ENCODE data around the gene GPC6. TPM values are rescaled to one million over a fixed set of nuclear protein-coding genes. Genes with fewer than 3 reads are reported as not detected.

Gene GPC6
- total RNA-seq, 1 donor from 2014 or later, result 42.9 TPM

- no peak overlapping the region for H3K4me3 ChIP-seq
- Mint-ChIP-seq H3K4me1 (peaks cover 3% of the 10 kb centered on the region), H3K9me3 (no peaks in the 10 kb centered on the region), H3K4me3 (no peak overlapping the region), H3K27me3 (ENCODE audit: insufficient read depth, low read depth) (peaks cover 2% of the 10 kb centered on the region), H3K27ac (no peak overlapping the region), H3K36me3 (no peaks in the 10 kb centered on the region)
- H3K9me3 ChIP-seq (ENCODE audit: low read depth), result no peaks in the 10 kb centered on the region
- no peaks in the 10 kb centered on the region for H4K20me1 ChIP-seq (ENCODE audit: low read depth)
- H3K27me3 ChIP-seq, result no peaks in the 10 kb centered on the region
- TF ChIP-seq EZH2phosphoT487 (IDR thresholded peaks at IDR 0.05), result no peak
- no peak for TF ChIP-seq CTCF (IDR thresholded peaks at IDR 0.05)
- TF ChIP-seq EZH2 (IDR thresholded peaks at IDR 0.05), result no peak
- no peaks in the 10 kb centered on the region for H3F3A ChIP-seq (ENCODE audit: low read depth)
- H3K4me1 ChIP-seq, result peaks cover 8% of the 10 kb centered on the region
- no peak overlapping the region for H3K27ac ChIP-seq
- H3K9ac ChIP-seq, result no peak overlapping the region
- DNase-seq (ENCODE audit: low spot score), result no peak
- H3K79me2 ChIP-seq (ENCODE audit: low read depth), result no peaks in the 10 kb centered on the region
- no peaks in the 10 kb centered on the region for H3K36me3 ChIP-seq
- no peak overlapping the region for H2AFZ ChIP-seq (replicated peaks)
- H3K4me2 ChIP-seq, result no peak overlapping the region
Measured at GRCh38 chr13:94427313-94427953, 1200.8 kb downstream of the GPC6 start.

- Histone ChIP-seq H3K79me2 (ENCODE audit: low read depth) (no peaks in the 10 kb centered on the region), H3K27me3 (no peaks in the 10 kb centered on the region), H3K4me1 (peaks cover 11% of the 10 kb centered on the region), H3K27ac (no peak overlapping the region), H3F3A (ENCODE audit: low read depth) (no peaks in the 10 kb centered on the region), H3K36me3 (no peaks in the 10 kb centered on the region), H3K4me2 (no peak overlapping the region), H3K9me3 (ENCODE audit: low read depth) (no peaks in the 10 kb centered on the region), H4K20me1 (ENCODE audit: low read depth) (no peaks in the 10 kb centered on the region), H3K4me3 (no peak overlapping the region), H3K9ac (no peak overlapping the region), H2AFZ (replicated peaks) (no peak overlapping the region)
- Mint-ChIP-seq H3K36me3 (no peaks in the 10 kb centered on the region), H3K4me1 (peaks cover 16% of the 10 kb centered on the region), H3K27ac (no peak overlapping the region), H3K4me3 (no peak overlapping the region), H3K9me3 (no peaks in the 10 kb centered on the region), H3K27me3 (ENCODE audit: insufficient read depth, low read depth) (peaks cover 2% of the 10 kb centered on the region)
- no peak for TF ChIP-seq CTCF (IDR thresholded peaks at IDR 0.05)
- no peak for TF ChIP-seq EZH2 (IDR thresholded peaks at IDR 0.05)
- no peak for TF ChIP-seq EZH2phosphoT487 (IDR thresholded peaks at IDR 0.05)
- no peak for DNase-seq (ENCODE audit: low spot score)
Measured at GRCh38 chr13:94431574-94431973, 1205.0 kb downstream of the GPC6 start.

- TF ChIP-seq EZH2 (IDR thresholded peaks at IDR 0.05) (no peak), EZH2phosphoT487 (IDR thresholded peaks at IDR 0.05) (no peak), CTCF (IDR thresholded peaks at IDR 0.05) (no peak)
- Mint-ChIP-seq H3K27ac (no peak overlapping the region), H3K27me3 (ENCODE audit: insufficient read depth, low read depth) (peaks cover 2% of the 10 kb centered on the region), H3K4me3 (no peak overlapping the region), H3K9me3 (no peaks in the 10 kb centered on the region), H3K4me1 (peaks cover 16% of the 10 kb centered on the region), H3K36me3 (no peaks in the 10 kb centered on the region)
- Histone ChIP-seq H4K20me1 (ENCODE audit: low read depth) (no peaks in the 10 kb centered on the region), H3K9me3 (ENCODE audit: low read depth) (no peaks in the 10 kb centered on the region), H3F3A (ENCODE audit: low read depth) (no peaks in the 10 kb centered on the region), H2AFZ (replicated peaks) (no peak overlapping the region), H3K36me3 (no peaks in the 10 kb centered on the region), H3K9ac (no peak overlapping the region), H3K4me1 (peaks cover 11% of the 10 kb centered on the region), H3K27ac (no peak overlapping the region), H3K4me2 (no peak overlapping the region), H3K27me3 (no peaks in the 10 kb centered on the region), H3K79me2 (ENCODE audit: low read depth) (no peaks in the 10 kb centered on the region), H3K4me3 (no peak overlapping the region)
- DNase-seq (ENCODE audit: low spot score), result no peak
Measured at GRCh38 chr13:94431987-94432386, 1205.4 kb downstream of the GPC6 start.

All from neural progenitor cell (in vitro differentiated cells).